GM19025 (cell line): ENCODE results near the gene KLF13.

Experiments
- ATAC-seq: cut with Tn5 transposase; IDR thresholded peaks from one replicate; pipeline ENCODE4 v1.9.1; 2021; ENCODE audit warnings: mild to moderate bottlenecking, low read depth, moderate library complexity; ENCODE audit not compliant: unreplicated experiment

The KLF13 gene

GRCh38 chr15:31397851-31398661 is 71.4 kb downstream of the KLF13 start:
- no peak for ATAC-seq

GRCh38 chr15:31398677-31399301 is 72.2 kb downstream of the KLF13 start:
- ATAC-seq, result no peak

GRCh38 chr15:31399544-31400171 is 73.0 kb downstream of the KLF13 start:
- ATAC-seq, result no peak

- ATAC-seq, result no peak
Measured at GRCh38 chr15:31400222-31400927, 73.7 kb downstream of the KLF13 start.

- ATAC-seq, result no peak
Measured at GRCh38 chr15:31401282-31401681, 74.6 kb downstream of the KLF13 start.

GRCh38 chr15:31402003-31402402 is 75.4 kb downstream of the KLF13 start:
- no peak for ATAC-seq

- ATAC-seq, result no peak
Measured at GRCh38 chr15:31402511-31403056, 75.9 kb downstream of the KLF13 start.

GRCh38 chr15:31403096-31403495 is 76.5 kb downstream of the KLF13 start:
- ATAC-seq, result no peak

GRCh38 chr15:31403606-31404005 is 77.0 kb downstream of the KLF13 start:
- no peak for ATAC-seq

GRCh38 chr15:31404345-31404744 is 77.7 kb downstream of the KLF13 start:
- no peak for ATAC-seq

GRCh38 chr15:31405200-31405920 is 78.7 kb downstream of the KLF13 start:
- ATAC-seq, result no peak

- no peak for ATAC-seq
Measured at GRCh38 chr15:31407376-31407775, 80.7 kb downstream of the KLF13 start.

GRCh38 chr15:31407851-31408250 is 81.2 kb downstream of the KLF13 start:
- ATAC-seq, result no peak

- ATAC-seq, result no peak
Measured at GRCh38 chr15:31408724-31409123, 82.1 kb downstream of the KLF13 start.

GRCh38 chr15:31409171-31409570 is 82.5 kb downstream of the KLF13 start:
- ATAC-seq, result no peak

- no peak for ATAC-seq
Measured at GRCh38 chr15:31412824-31413223, 86.2 kb downstream of the KLF13 start.

GRCh38 chr15:31415201-31415600 is 88.6 kb downstream of the KLF13 start:
- ATAC-seq, result no peak

GRCh38 chr15:31419820-31420219 is 93.2 kb downstream of the KLF13 start:
- ATAC-seq, result no peak

GRCh38 chr15:31427411-31427810 is 100.8 kb downstream of the KLF13 start:
- ATAC-seq, result no peak
